Measurements from ENCODE around the gene SEMA6D. TPM values are rescaled to one million over a fixed set of nuclear protein-coding genes. Genes with fewer than 3 reads are reported as not detected.

The SEMA6D gene
- total RNA-seq, 1 experiment from 2014 or later = not detected

GRCh38 chr15:47682661-47683060 lies 34.6 kb upstream of the SEMA6D start:
- H3K9ac ChIP-seq (ENCODE audit: low read length) = no peak overlapping the region
- H3K27ac ChIP-seq (ENCODE audit: low read length) = no peak overlapping the region
- no peaks in the 10 kb centered on the region for H3K4me1 ChIP-seq (ENCODE audit: low read length)
- no peak overlapping the region for H3K4me3 ChIP-seq (ENCODE audit: low read length)
- H4K20me1 ChIP-seq (ENCODE audit: insufficient read depth, low read depth, low read length) = no peaks in the 10 kb centered on the region
- H3K36me3 ChIP-seq (ENCODE audit: insufficient read depth, low read length) = no peaks in the 10 kb centered on the region
- no peaks in the 10 kb centered on the region for H3K27me3 ChIP-seq (ENCODE audit: low read length)
- no peaks in the 10 kb centered on the region for H3K9me2 ChIP-seq (replicated peaks; ENCODE audit: insufficient read depth, low read length)
- DNase-seq = no peak
- H3K4me2 ChIP-seq (ENCODE audit: low read depth, low read length, poor library complexity, severe bottlenecking) = no peak overlapping the region
- H2AFZ ChIP-seq (ENCODE audit: low read length) = no peak overlapping the region
- H3K79me2 ChIP-seq (ENCODE audit: low read length) = no peaks in the 10 kb centered on the region
- peaks cover 8% of the 10 kb centered on the region for H3K9me3 ChIP-seq (ENCODE audit: low read length)

GRCh38 chr15:47685141-47685870 lies 32.0 kb upstream of the SEMA6D start:
- no peak overlapping the region for H3K4me2 ChIP-seq (ENCODE audit: low read depth, low read length, poor library complexity, severe bottlenecking)
- no peak overlapping the region for H3K4me3 ChIP-seq (ENCODE audit: low read length)
- no peaks in the 10 kb centered on the region for H3K79me2 ChIP-seq (ENCODE audit: low read length)
- peaks cover 8% of the 10 kb centered on the region for H3K9me3 ChIP-seq (ENCODE audit: low read length)
- no peaks in the 10 kb centered on the region for H4K20me1 ChIP-seq (ENCODE audit: insufficient read depth, low read depth, low read length)
- no peaks in the 10 kb centered on the region for H3K4me1 ChIP-seq (ENCODE audit: low read length)
- no peak for DNase-seq
- H2AFZ ChIP-seq (ENCODE audit: low read length) = no peak overlapping the region
- H3K9me2 ChIP-seq (replicated peaks; ENCODE audit: insufficient read depth, low read length) = no peaks in the 10 kb centered on the region
- no peak overlapping the region for H3K27ac ChIP-seq (ENCODE audit: low read length)
- no peaks in the 10 kb centered on the region for H3K36me3 ChIP-seq (ENCODE audit: insufficient read depth, low read length)
- no peaks in the 10 kb centered on the region for H3K27me3 ChIP-seq (ENCODE audit: low read length)
- no peak overlapping the region for H3K9ac ChIP-seq (ENCODE audit: low read length)

- peaks cover 8% of the 10 kb centered on the region for H3K9me3 ChIP-seq (ENCODE audit: low read length)
- no peak for DNase-seq
- H3K9ac ChIP-seq (ENCODE audit: low read length) = no peak overlapping the region
- H3K36me3 ChIP-seq (ENCODE audit: insufficient read depth, low read length) = no peaks in the 10 kb centered on the region
- no peaks in the 10 kb centered on the region for H3K9me2 ChIP-seq (replicated peaks; ENCODE audit: insufficient read depth, low read length)
- no peaks in the 10 kb centered on the region for H4K20me1 ChIP-seq (ENCODE audit: insufficient read depth, low read depth, low read length)
- no peak overlapping the region for H3K4me2 ChIP-seq (ENCODE audit: low read depth, low read length, poor library complexity, severe bottlenecking)
- no peak overlapping the region for H2AFZ ChIP-seq (ENCODE audit: low read length)
- H3K27me3 ChIP-seq (ENCODE audit: low read length) = 0 out of 2 replicates have a peak, but pooled peaks cover 2% of the 10 kb centered on the region
- H3K4me1 ChIP-seq (ENCODE audit: low read length) = no peaks in the 10 kb centered on the region
- H3K79me2 ChIP-seq (ENCODE audit: low read length) = no peaks in the 10 kb centered on the region
- no peak overlapping the region for H3K27ac ChIP-seq (ENCODE audit: low read length)
- H3K4me3 ChIP-seq (ENCODE audit: low read length) = no peak overlapping the region
Measured at GRCh38 chr15:47688573-47689086, 28.7 kb upstream of the SEMA6D start.

- H4K20me1 ChIP-seq (ENCODE audit: insufficient read depth, low read depth, low read length) = no peaks in the 10 kb centered on the region
- H3K9ac ChIP-seq (ENCODE audit: low read length) = no peak overlapping the region
- peaks cover 8% of the 10 kb centered on the region for H3K9me3 ChIP-seq (ENCODE audit: low read length)
- H3K4me3 ChIP-seq (ENCODE audit: low read length) = no peak overlapping the region
- no peaks in the 10 kb centered on the region for H3K9me2 ChIP-seq (replicated peaks; ENCODE audit: insufficient read depth, low read length)
- H3K27ac ChIP-seq (ENCODE audit: low read length) = no peak overlapping the region
- no peaks in the 10 kb centered on the region for H3K79me2 ChIP-seq (ENCODE audit: low read length)
- no peak overlapping the region for H2AFZ ChIP-seq (ENCODE audit: low read length)
- 0 out of 2 replicates have a peak, but pooled peaks cover 2% of the 10 kb centered on the region for H3K27me3 ChIP-seq (ENCODE audit: low read length)
- no peak overlapping the region for H3K4me2 ChIP-seq (ENCODE audit: low read depth, low read length, poor library complexity, severe bottlenecking)
- no peaks in the 10 kb centered on the region for H3K36me3 ChIP-seq (ENCODE audit: insufficient read depth, low read length)
- H3K4me1 ChIP-seq (ENCODE audit: low read length) = no peaks in the 10 kb centered on the region
- no peak for DNase-seq
Measured at GRCh38 chr15:47689660-47690059, 27.6 kb upstream of the SEMA6D start.

- Histone ChIP-seq H3K4me2 (ENCODE audit: low read depth, low read length, poor library complexity, severe bottlenecking) (no peak overlapping the region), H3K36me3 (ENCODE audit: insufficient read depth, low read length) (no peaks in the 10 kb centered on the region), H2AFZ (ENCODE audit: low read length) (no peak overlapping the region), H3K79me2 (ENCODE audit: low read length) (no peaks in the 10 kb centered on the region), H3K9me3 (ENCODE audit: low read length) (no peaks in the 10 kb centered on the region), H3K9ac (ENCODE audit: low read length) (no peak overlapping the region), H3K9me2 (replicated peaks; ENCODE audit: insufficient read depth, low read length) (no peaks in the 10 kb centered on the region), H4K20me1 (ENCODE audit: insufficient read depth, low read depth, low read length) (no peaks in the 10 kb centered on the region), H3K27ac (ENCODE audit: low read length) (no peak overlapping the region), H3K27me3 (ENCODE audit: low read length) (0 out of 2 replicates have a peak, but pooled peaks cover 2% of the 10 kb centered on the region), H3K4me3 (ENCODE audit: low read length) (no peak overlapping the region), H3K4me1 (ENCODE audit: low read length) (no peaks in the 10 kb centered on the region)
- no peak for DNase-seq
Measured at GRCh38 chr15:47691882-47692281, 25.4 kb upstream of the SEMA6D start.

GRCh38 chr15:47696351-47696750 lies 21.0 kb upstream of the SEMA6D start:
- Histone ChIP-seq H3K4me3 (ENCODE audit: low read length) (no peak overlapping the region), H4K20me1 (ENCODE audit: insufficient read depth, low read depth, low read length) (no peaks in the 10 kb centered on the region), H3K4me2 (ENCODE audit: low read depth, low read length, poor library complexity, severe bottlenecking) (no peak overlapping the region), H3K9ac (ENCODE audit: low read length) (no peak overlapping the region), H3K79me2 (ENCODE audit: low read length) (no peaks in the 10 kb centered on the region), H2AFZ (ENCODE audit: low read length) (no peak overlapping the region), H3K27ac (ENCODE audit: low read length) (no peak overlapping the region), H3K4me1 (ENCODE audit: low read length) (no peaks in the 10 kb centered on the region), H3K9me2 (replicated peaks; ENCODE audit: insufficient read depth, low read length) (no peaks in the 10 kb centered on the region), H3K27me3 (ENCODE audit: low read length) (0 out of 2 replicates have a peak, but pooled peaks cover 2% of the 10 kb centered on the region), H3K36me3 (ENCODE audit: insufficient read depth, low read length) (no peaks in the 10 kb centered on the region), H3K9me3 (ENCODE audit: low read length) (no peaks in the 10 kb centered on the region)
- DNase-seq = no peak

GRCh38 chr15:47705281-47705997 lies 11.9 kb upstream of the SEMA6D start:
- Histone ChIP-seq H2AFZ (ENCODE audit: low read length) (no peak overlapping the region), H3K9ac (ENCODE audit: low read length) (no peak overlapping the region), H3K4me3 (ENCODE audit: low read length) (no peak overlapping the region), H3K9me3 (ENCODE audit: low read length) (no peaks in the 10 kb centered on the region), H3K36me3 (ENCODE audit: insufficient read depth, low read length) (no peaks in the 10 kb centered on the region), H3K4me2 (ENCODE audit: low read depth, low read length, poor library complexity, severe bottlenecking) (no peak overlapping the region), H3K9me2 (replicated peaks; ENCODE audit: insufficient read depth, low read length) (no peaks in the 10 kb centered on the region), H3K27ac (ENCODE audit: low read length) (no peak overlapping the region), H3K27me3 (ENCODE audit: low read length) (no peaks in the 10 kb centered on the region), H3K4me1 (ENCODE audit: low read length) (no peaks in the 10 kb centered on the region), H3K79me2 (ENCODE audit: low read length) (no peaks in the 10 kb centered on the region), H4K20me1 (ENCODE audit: insufficient read depth, low read depth, low read length) (no peaks in the 10 kb centered on the region)
- no peak for DNase-seq

- Histone ChIP-seq H3K27ac (ENCODE audit: low read length) (no peak overlapping the region), H3K79me2 (ENCODE audit: low read length) (no peaks in the 10 kb centered on the region), H3K9me2 (replicated peaks; ENCODE audit: insufficient read depth, low read length) (no peaks in the 10 kb centered on the region), H3K27me3 (ENCODE audit: low read length) (no peaks in the 10 kb centered on the region), H3K4me3 (ENCODE audit: low read length) (no peak overlapping the region), H3K36me3 (ENCODE audit: insufficient read depth, low read length) (no peaks in the 10 kb centered on the region), H3K4me2 (ENCODE audit: low read depth, low read length, poor library complexity, severe bottlenecking) (no peak overlapping the region), H3K9ac (ENCODE audit: low read length) (no peak overlapping the region), H4K20me1 (ENCODE audit: insufficient read depth, low read depth, low read length) (no peaks in the 10 kb centered on the region), H3K9me3 (ENCODE audit: low read length) (no peaks in the 10 kb centered on the region), H3K4me1 (ENCODE audit: low read length) (no peaks in the 10 kb centered on the region), H2AFZ (ENCODE audit: low read length) (no peak overlapping the region)
- no peak for DNase-seq
Measured at GRCh38 chr15:47707391-47707790, 9.9 kb upstream of the SEMA6D start.
